Measurements from ENCODE around the gene ADCK2.
"Not testable (repeated sequence)": the region's sequence is repeated elsewhere in the genome, so short reads cannot be mapped to it uniquely, and the experiment has no call there.

Gene ADCK2

GRCh38 chr7:140696680-140697446 lies 24.1 kb downstream of the ADCK2 start, which contains the start of gene NDUFB2:
Gene NDUFB2 (plus strand): TSS chr7:140696708. CDS start chr7:140696745, 37 bp downstream.
- FAIRE-seq: no peak

GRCh38 chr7:140697447-140698143 lies 24.9 kb downstream of the ADCK2 start:
- FAIRE-seq: no peak

GRCh38 chr7:140698477-140698876 lies 25.7 kb downstream of the ADCK2 start:
- no peak for FAIRE-seq

- no peak for FAIRE-seq
Observed at GRCh38 chr7:140702774-140703173, 30.0 kb downstream of the ADCK2 start.

GRCh38 chr7:140704205-140704604 lies 31.5 kb downstream of the ADCK2 start:
- no peak for FAIRE-seq

- FAIRE-seq: no peak
Observed at GRCh38 chr7:140707132-140707531, 34.4 kb downstream of the ADCK2 start.

GRCh38 chr7:140708764-140709163 lies 36.0 kb downstream of the ADCK2 start:
- not testable (repeated sequence) for FAIRE-seq

- FAIRE-seq: not testable (repeated sequence)
Observed at GRCh38 chr7:140712392-140712791, 39.6 kb downstream of the ADCK2 start.

GRCh38 chr7:140714331-140715040 lies 41.7 kb downstream of the ADCK2 start:
- no peak for FAIRE-seq

GRCh38 chr7:140719721-140720120 lies 47.0 kb downstream of the ADCK2 start:
- FAIRE-seq: no peak

- FAIRE-seq: no peak
Observed at GRCh38 chr7:140722254-140722653, 49.5 kb downstream of the ADCK2 start.

GRCh38 chr7:140723006-140723405 lies 50.3 kb downstream of the ADCK2 start:
- FAIRE-seq: no peak

GRCh38 chr7:140723574-140723973 lies 50.8 kb downstream of the ADCK2 start:
- no peak for FAIRE-seq

- no peak for FAIRE-seq
Observed at GRCh38 chr7:140724706-140725105, 52.0 kb downstream of the ADCK2 start.

- no peak for FAIRE-seq
Observed at GRCh38 chr7:140726281-140726680, 53.5 kb downstream of the ADCK2 start.

- FAIRE-seq: no peak
Observed at GRCh38 chr7:140732416-140732815, 59.7 kb downstream of the ADCK2 start.

- FAIRE-seq: no peak
Observed at GRCh38 chr7:140734096-140734495, 61.4 kb downstream of the ADCK2 start.

- no peak for FAIRE-seq
Observed at GRCh38 chr7:140734729-140735128, 62.0 kb downstream of the ADCK2 start.

- FAIRE-seq: no peak
Observed at GRCh38 chr7:140738280-140738679, 65.5 kb downstream of the ADCK2 start.

GRCh38 chr7:140743255-140743654 lies 70.5 kb downstream of the ADCK2 start:
- not testable (repeated sequence) for FAIRE-seq

- no peak for FAIRE-seq
Observed at GRCh38 chr7:140744005-140744404, 71.3 kb downstream of the ADCK2 start.

Data from endometrium (tissue), 2 donors.